KOPT-K1 (cell line): ENCODE data around the gene TINAGL1.

Source experiments
- H3K27ac ChIP-seq: fragments of 200-600 bp; sonication (generic); 2 replicates; pipeline ENCODE4 v1.5.1; 2016; ENCODE audit warnings: antibody characterized with exemption, mild to moderate bottlenecking, low read depth, low read length; ENCODE audit not compliant: poor library complexity, severe bottlenecking
- H3K36me3 ChIP-seq: fragments of 200-600 bp; sonication (generic); 2 replicates; pipeline ENCODE4 v1.5.1; 2017; ENCODE audit warnings: antibody characterized with exemption, mild to moderate bottlenecking, low read length, moderate library complexity; ENCODE audit not compliant: insufficient read depth
- H3K9me3 ChIP-seq: fragments of 200-600 bp; sonication (generic); 2 replicates; pipeline ENCODE4 v1.5.1; 2017; ENCODE audit warnings: antibody characterized with exemption, low read length, mild to moderate bottlenecking; ENCODE audit not compliant: insufficient read depth, poor library complexity, severe bottlenecking

TINAGL1 gene, protein sequence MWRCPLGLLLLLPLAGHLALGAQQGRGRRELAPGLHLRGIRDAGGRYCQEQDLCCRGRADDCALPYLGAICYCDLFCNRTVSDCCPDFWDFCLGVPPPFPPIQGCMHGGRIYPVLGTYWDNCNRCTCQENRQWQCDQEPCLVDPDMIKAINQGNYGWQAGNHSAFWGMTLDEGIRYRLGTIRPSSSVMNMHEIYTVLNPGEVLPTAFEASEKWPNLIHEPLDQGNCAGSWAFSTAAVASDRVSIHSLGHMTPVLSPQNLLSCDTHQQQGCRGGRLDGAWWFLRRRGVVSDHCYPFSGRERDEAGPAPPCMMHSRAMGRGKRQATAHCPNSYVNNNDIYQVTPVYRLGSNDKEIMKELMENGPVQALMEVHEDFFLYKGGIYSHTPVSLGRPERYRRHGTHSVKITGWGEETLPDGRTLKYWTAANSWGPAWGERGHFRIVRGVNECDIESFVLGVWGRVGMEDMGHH

DNA sequence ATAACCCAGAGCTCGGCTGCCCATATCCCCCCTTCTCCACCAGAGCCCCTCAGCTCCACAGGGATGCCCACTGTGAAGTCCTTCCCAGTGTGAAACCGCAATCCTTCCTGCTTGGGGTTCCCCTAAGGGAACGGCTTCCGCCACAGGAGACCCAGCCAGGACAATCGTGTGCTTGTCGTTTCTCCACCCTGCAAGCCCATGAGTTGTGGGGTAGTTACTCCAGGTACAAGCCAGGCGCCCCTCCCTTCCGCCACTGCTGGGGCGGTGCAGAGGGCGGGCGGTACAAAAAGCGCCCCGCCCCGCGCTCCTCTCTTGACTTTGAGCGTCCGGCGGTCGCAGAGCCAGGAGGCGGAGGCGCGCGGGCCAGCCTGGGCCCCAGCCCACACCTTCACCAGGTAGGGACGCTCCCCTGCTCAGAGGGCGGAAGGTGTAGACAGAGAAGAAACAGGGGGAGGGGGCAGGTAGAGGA is at the start of gene TINAGL1:
TINAGL1 (plus strand) TSS at position 315 of the 469 bp plus-strand sequence. CDS start 634 bp downstream, outside the sequence.
- Histone ChIP-seq H3K9me3 (no peaks in the 10 kb centered on the region), H3K27ac (no peak within 1 kb of the TSS), H3K36me3 (no peaks in the 10 kb centered on the region)

DNA sequence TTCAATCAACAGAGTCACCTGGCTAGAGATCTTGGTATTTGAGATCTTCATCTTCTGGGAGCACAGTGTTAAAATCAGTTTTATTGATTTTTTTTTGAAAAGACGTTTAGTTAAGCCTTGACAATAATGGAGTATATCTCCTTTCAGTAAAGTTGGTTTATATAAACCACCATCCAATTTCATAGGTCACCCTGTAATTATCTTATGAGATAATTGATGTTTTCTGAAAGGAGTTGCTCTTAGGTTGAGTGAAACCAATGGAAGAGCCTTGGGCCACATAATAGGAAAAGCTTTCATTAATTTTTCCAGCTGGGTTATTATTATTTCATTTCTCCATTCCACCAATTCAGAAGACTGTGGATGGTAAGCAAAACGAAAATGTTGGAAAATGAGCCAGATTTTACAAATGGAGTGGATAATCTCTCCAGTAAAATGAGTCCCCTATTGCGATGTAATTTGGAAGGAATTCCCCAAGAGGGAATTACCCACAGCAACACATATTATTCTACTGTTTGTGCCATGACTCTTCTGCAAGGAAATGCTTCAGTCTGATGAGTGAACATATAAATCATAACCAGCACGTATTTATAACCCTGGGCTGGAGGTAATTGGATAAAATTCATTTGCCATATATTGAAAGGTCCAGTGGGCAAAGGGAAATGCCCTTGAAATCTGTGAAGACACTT is 46.2 kb upstream of the TINAGL1 start:
- Histone ChIP-seq H3K9me3 (no peaks in the 10 kb centered on the region), H3K27ac (no peak overlapping the region), H3K36me3 (peaks cover 12% of the 10 kb centered on the region)

DNA sequence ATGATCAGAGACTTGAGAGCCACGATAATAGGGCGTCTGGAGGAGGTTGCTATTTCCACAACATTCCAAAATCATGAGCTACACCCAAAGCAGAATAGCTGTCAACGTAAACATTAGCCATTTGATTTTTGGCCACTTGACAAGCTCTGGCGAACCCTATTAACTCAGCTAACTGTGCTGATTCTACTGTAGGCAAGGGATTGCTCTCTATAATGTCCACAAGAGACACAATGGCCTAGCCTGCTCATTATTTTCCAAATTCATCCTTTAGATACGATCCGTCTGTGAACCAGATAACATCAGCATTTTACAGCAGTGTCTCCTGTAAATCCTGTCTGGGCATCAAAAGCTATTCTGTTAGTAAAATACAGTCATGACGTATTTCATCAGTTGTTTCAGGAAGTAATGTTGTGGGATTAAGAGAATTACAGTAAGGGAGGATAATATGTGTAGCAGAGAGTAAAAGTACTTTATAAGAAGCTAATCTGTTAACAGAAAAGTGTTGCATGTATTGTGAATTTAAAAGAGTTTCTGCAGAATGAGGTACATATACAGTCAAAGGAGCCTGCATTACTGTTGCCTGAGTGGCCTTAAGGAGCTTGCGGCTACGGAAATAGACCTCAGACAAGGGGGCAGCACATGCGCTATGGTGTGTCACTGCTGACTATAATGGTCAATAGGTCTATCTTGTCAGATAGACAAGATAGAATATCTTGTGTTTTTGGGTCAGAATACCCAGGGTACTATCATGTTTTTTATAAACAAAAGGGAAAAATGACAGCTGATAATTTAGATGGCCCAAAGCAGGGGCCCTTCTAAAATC is 44.9 kb upstream of the TINAGL1 start:
- no peaks in the 10 kb centered on the region for H3K9me3 ChIP-seq
- no peak overlapping the region for H3K27ac ChIP-seq
- peaks cover 17% of the 10 kb centered on the region for H3K36me3 ChIP-seq

DNA sequence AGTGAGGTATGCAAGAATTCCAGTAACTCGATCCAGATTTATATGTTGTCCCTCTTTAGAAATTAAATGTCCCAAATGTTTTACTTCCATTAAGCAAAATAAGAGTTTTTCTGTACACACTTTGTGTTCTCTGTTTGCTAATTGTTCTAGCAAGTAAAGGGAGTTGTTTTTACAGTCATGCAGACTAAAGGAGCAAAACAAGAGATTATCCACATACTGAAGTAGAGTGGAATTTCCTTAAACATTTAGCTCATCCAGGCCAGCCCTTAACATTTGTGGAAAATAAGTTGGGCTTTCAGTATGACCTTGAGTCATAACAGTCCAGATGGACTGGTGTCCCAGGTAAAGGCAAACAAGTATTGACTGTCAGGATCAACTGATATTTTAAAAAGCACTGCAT is 44.1 kb upstream of the TINAGL1 start:
- peaks cover 21% of the 10 kb centered on the region for H3K36me3 ChIP-seq
- H3K9me3 ChIP-seq = no peaks in the 10 kb centered on the region
- H3K27ac ChIP-seq = no peak overlapping the region

DNA sequence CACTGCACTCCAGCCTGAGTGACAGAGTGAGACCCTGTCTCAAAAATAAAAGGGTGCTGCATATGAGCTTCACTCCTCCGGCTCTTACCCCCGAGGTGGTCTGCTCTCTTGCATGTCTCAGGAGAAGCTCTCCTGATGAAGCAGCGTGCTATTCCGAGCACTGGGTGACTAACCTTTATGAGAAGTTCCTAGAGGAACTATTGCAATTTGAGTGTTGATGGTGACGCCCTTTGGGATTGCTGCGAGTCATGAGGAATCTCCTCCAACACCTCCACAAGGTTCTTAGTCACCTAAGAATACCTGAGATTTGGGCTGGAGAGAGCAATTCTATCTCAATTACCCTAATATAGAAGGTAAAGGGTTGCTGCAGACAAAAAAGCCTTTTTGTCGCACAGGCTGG is 40.8 kb upstream of the TINAGL1 start:
- no peaks in the 10 kb centered on the region for H3K9me3 ChIP-seq
- peaks cover 39% of the 10 kb centered on the region for H3K36me3 ChIP-seq
- no peak overlapping the region for H3K27ac ChIP-seq

DNA sequence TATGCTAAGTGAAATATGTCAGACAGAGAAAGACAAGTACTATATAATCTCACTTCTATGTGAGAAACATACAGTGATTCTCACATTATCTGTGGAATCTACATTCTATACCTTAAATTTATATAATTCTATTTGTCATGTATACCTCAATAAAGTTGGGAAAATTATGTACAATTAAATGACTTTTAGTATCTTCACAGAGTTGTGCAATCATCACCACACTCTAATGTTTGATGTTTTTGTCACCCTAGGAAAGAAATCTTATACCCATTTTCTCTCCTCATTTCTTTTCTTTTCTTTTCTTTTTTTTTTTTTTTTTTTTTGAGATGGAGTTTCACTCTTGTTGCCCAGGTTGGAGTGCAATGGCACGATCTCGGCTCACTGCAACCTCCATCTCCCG is 37.0 kb upstream of the TINAGL1 start:
- Histone ChIP-seq H3K9me3 (peaks cover 17% of the 10 kb centered on the region), H3K27ac (no peak overlapping the region), H3K36me3 (peaks cover 64% of the 10 kb centered on the region)

DNA sequence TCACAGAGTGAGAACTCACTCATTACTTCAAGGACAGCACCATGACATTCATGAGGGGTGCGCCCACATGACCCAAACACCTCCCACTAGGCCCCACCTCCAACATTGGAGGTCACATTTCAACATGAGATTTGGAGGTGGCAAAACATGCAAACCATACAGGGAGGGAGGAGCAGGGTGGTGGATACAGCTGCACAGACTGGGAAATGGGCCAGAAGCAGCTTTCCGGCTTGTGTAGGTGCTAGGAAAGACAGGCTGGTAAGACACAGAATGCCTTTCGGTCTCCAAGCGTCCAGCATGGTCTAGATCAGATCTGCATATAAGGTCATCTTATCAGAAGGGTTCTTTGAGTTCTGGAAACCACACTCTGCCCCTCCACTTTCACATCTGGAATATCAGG is 35.1 kb upstream of the TINAGL1 start:
- peaks cover 61% of the 10 kb centered on the region for H3K36me3 ChIP-seq

DNA sequence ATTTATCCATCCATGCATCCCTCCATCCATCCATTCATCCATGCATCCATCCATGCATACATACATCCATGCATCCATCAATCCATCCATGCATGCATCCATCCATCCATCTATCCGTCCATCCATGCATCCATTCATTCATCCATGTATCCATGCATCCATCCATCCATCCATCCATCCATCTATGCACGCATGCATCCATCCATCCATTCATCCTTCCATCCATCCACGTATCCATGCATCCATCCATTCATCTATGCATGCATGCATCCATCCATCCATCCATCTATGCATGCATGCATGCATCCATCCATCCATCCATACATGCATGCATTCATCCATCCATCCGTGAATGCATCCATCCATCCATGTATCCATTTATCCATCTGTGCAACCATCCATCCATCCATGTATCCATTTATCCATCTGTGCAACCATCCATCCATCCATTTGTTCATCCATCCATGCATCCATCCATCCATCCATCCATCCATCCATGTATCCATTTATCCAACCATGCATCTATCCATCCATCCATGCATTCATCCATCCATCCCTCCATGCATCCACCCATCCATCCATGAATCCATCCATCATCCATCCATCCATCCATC is 30.3 kb upstream of the TINAGL1 start:
- H3K36me3 ChIP-seq = peaks cover 20% of the 10 kb centered on the region
- H3K27ac ChIP-seq = no peak overlapping the region
- peaks cover 17% of the 10 kb centered on the region for H3K9me3 ChIP-seq

More for the DNA sequence above, 35.1 kb upstream of the TINAGL1 start:
- Histone ChIP-seq H3K27ac (no peak overlapping the region), H3K9me3 (peaks cover 17% of the 10 kb centered on the region)

DNA sequence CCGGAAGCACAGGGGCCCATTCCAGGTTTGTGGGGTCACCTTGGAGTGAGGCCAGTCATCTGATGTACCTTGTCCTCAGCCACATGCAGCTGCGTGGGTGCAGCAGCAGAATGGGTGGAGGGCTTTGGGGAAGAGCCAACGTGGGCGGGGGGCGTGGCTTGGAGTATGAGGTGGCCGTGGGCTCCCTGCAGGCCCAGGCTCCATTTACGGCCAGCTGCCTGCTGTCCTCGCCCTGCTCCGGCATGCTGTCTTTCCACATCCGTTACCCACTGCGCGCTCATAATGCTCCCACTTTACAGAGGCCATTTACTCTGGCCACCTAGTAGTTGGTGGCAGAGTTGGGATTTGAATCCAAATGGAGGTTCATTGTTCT is 27.8 kb upstream of the TINAGL1 start:
- Histone ChIP-seq H3K27ac (no peak overlapping the region), H3K9me3 (no peaks in the 10 kb centered on the region), H3K36me3 (no peaks in the 10 kb centered on the region)

DNA sequence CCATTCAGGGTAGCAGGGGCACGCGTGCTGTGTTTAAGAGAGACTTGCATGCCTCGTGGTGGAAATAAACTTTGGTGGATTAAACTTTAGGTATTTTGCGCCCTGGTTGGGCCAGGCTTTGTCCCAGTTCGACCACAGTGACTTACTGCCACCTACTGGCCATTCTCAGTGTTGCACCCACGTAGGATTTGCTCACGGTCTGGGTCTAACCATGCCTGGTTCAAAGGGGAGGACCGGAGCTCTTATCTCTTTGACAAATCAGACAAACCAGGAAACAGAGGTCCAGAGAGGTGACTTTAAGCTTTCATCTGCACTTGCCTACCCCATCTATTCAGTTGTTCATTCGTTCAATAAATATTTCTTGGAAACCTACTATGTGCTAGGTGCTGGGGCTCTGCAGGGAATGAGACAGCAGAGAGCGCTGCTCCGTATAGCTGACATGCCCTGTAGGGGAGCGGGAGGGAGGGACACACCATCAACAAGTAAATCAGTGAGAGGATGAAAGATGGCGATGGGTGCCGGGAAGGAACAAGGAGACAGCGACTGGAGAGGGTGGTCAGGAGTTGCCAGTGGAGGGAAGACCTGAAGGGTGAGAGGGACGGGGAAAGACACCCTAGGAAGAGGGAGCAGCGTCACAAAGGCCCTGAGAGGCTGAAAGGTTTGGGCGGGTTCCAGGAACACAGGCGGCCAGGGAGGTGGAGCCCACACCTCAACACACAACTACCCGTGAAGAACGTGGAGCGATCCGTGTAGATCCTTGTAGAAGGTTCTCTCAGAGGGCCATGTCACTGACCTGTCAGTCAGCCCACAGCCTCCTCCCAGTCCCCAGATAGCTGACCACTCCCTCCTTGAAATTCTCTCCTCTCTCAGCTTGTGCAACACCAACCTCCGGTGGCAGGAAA is 27.2 kb upstream of the TINAGL1 start:
- no peaks in the 10 kb centered on the region for H3K36me3 ChIP-seq
- no peak overlapping the region for H3K27ac ChIP-seq
- no peaks in the 10 kb centered on the region for H3K9me3 ChIP-seq

DNA sequence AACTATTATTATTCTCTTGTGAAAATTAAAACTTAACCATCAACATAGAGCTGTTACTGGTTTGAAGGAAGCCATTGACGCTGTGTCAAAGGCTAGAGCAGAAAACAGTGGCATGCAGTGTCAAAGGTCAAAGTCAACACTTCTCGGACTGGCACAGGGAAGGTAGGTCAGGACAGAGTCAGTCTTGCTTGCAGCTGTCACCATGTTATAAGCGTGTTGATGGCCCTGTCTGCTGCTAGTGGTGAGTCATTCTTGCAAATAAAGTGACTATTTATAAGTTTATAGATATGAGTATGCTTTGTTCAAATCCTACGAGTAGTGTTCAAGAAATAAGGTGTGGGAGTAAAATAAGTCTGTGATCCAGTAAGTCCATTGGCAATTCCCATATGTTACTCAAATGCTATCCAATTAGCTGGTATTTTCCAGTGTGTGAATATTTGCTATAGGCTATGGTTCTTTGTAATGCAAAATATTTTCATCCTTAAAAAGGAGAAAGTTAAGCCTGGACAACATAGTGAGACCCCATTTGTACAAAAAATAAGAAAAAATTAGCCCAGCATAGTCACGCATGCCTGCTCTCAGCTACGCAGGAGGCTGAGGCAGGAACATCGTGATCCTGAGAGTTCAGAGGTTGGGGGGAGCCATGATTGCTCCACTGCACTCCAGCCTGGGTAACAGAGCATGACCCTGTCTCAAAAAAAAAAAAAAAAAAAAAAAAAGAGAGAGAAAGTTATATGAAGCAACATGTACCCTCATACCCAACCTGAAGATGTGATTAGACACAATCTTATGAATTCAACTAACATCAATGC is 26.3 kb upstream of the TINAGL1 start:
- H3K36me3 ChIP-seq = no peaks in the 10 kb centered on the region
- no peaks in the 10 kb centered on the region for H3K9me3 ChIP-seq
- H3K27ac ChIP-seq = no peak overlapping the region

DNA sequence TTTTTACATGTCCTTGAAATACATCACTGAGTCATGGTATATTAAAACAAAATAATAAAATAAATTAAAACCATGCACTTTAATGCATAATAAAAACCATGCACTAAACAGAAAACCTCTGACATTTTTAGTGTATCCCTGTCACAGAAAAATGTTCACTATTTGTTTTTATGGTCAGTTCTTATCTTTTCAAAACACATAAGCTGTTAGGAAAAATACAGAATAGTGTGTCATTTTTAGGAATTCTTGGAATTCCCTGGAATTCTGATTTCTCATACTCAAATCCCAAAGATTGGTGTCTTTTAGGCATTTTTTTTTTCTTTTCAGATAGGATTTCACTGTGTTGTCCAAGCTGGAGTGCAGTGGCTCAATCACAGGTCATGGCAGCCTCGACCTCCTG is 25.1 kb upstream of the TINAGL1 start:
- no peaks in the 10 kb centered on the region for H3K36me3 ChIP-seq
- no peaks in the 10 kb centered on the region for H3K9me3 ChIP-seq
- no peak overlapping the region for H3K27ac ChIP-seq

DNA sequence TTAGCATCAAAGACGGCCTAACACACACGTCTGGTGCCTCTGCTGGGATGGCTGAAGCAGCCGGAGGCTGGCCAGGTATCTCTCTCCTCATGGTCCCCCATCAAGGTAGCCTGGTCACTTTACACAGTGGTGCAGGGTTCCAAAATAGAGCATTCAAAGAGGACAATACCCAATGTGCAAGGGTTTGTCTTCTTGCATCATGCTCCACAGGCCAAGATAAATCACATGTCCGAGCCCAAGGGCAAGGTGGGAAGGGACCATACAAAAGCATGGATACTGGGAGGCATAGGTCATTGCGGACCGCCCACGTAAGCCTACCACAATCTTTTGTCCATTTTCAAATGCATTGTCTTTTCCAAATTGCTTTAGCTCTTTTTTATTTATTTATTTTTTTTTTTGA is 23.8 kb upstream of the TINAGL1 start:
- H3K36me3 ChIP-seq = no peaks in the 10 kb centered on the region

More for the DNA sequence above, 23.8 kb upstream of the TINAGL1 start:
- no peaks in the 10 kb centered on the region for H3K9me3 ChIP-seq
- H3K27ac ChIP-seq = no peak overlapping the region
